ENCODE results near the gene DNAJA3. TPM values are rescaled to one million over a fixed set of nuclear protein-coding genes. Genes with fewer than 3 reads are reported as not detected.
A peak's percentile ranks its signal among the peaks of the same experiment; 100 is the strongest.

The DNAJA3 gene
- 10 to 100 TPM; 29.6 to 53.5 TPM for total RNA-seq
- polyA plus RNA-seq (ENCODE audit: insufficient read length in 6 of 6) = 10 to 100 TPM; 29.0 to 39.7 (median 35.6) TPM
- long read RNA-seq, donor 1, transcript DNAJA3-202 (11 exons, 2,591 nt) = major isoform, 5 of 7 reads
- long read RNA-seq, donor 1, partial matches to known transcripts = 0 of 7 reads
- long read RNA-seq, donor 1, other reads (novel, unspliced or antisense) = 0 of 7 reads
- long read RNA-seq, donor 2, partial matches to known transcripts = 0 of 5 reads
- long read RNA-seq, donor 2, other reads (novel, unspliced or antisense) = 0 of 5 reads
- long read RNA-seq, donor 3, partial matches to known transcripts = 27 of 44 reads
- long read RNA-seq, donor 3, other reads (novel, unspliced or antisense) = 10 of 44 reads
- long read RNA-seq, donor 4, partial matches to known transcripts = 0 of 8 reads
- long read RNA-seq, donor 4, other reads (novel, unspliced or antisense) = 1 of 8 reads
- long read RNA-seq, donor 5, transcript DNAJA3-202 (11 exons, 2,591 nt) = major isoform, 5 of 7 reads
- long read RNA-seq, donor 5, partial matches to known transcripts = 0 of 7 reads
- long read RNA-seq, donor 5, other reads (novel, unspliced or antisense) = 0 of 7 reads
- long read RNA-seq, donor 6, partial matches to known transcripts = 0 of 24 reads
- long read RNA-seq, donor 6, other reads (novel, unspliced or antisense) = 17 of 24 reads
- long read RNA-seq, donor 7, partial matches to known transcripts = 0 of 5 reads
- long read RNA-seq, donor 7, other reads (novel, unspliced or antisense) = 0 of 5 reads
- long read RNA-seq, donor 8, transcript DNAJA3-202 (11 exons, 2,591 nt) = major isoform, 11 of 59 reads
- long read RNA-seq, donor 8, partial matches to known transcripts = 19 of 59 reads
- long read RNA-seq, donor 8, other reads (novel, unspliced or antisense) = 23 of 59 reads
- long read RNA-seq, donor 9 = 0 reads
- long read RNA-seq, donor 10, transcript DNAJA3-208 (3 exons, 403 nt) = major isoform, 16 of 30 reads
- long read RNA-seq, donor 10, transcript DNAJA3-202 (11 exons, 2,591 nt) = minor isoform, 8 of 30 reads
- long read RNA-seq, donor 10, partial matches to known transcripts = 5 of 30 reads
- long read RNA-seq, donor 10, other reads (novel, unspliced or antisense) = 1 of 30 reads
- long read RNA-seq, donor 11 = 0 reads
- long read RNA-seq, donor 12, partial matches to known transcripts = 0 of 7 reads
- long read RNA-seq, donor 12, other reads (novel, unspliced or antisense) = 0 of 7 reads

GRCh38 chr16:4425378-4426020, at the start of gene DNAJA3:
DNAJA3 (plus strand) TSS chr16:4425868; CDS start chr16:4425882, 14 bp downstream.
- intact Hi-C loops (cut with DNase I) = no loop called here
- Histone ChIP-seq H3K9me3 (no peaks in the 10 kb centered on the region), H3K27me3 (no peaks in the 10 kb centered on the region), H3K4me1 (peaks cover 9 to 25% of the 10 kb centered on the region in 2 donors), H3K27ac (peak within 1 kb of the TSS; percentile 94 to 96), H3K36me3 (peaks cover 0 to 5% of the 10 kb centered on the region in 2 donors), H3K4me3 (peak within 1 kb of the TSS; percentile 84 to 97)
- peak; percentile 97 for ATAC-seq
- TF ChIP-seq CTCF (IDR thresholded peaks at IDR 0.05) = no peak
- DNase-seq = peak; percentile 91 to 98 (median 96)

- intact Hi-C loops (cut with DNase I) = no loop called here
- ATAC-seq = peak; percentile 63
- Histone ChIP-seq H3K27me3 (no peaks in the 10 kb centered on the region), H3K4me1 (peaks cover 45 to 79% of the 10 kb centered on the region in 2 donors), H3K27ac (peak overlapping the region; percentile 73 to 90), H3K9me3 (no peaks in the 10 kb centered on the region), H3K4me3 (no peak overlapping the region), H3K36me3 (peaks cover 0 to 40% of the 10 kb centered on the region in 2 donors)
- TF ChIP-seq CTCF (IDR thresholded peaks at IDR 0.05) = no peak
- peak; percentile 76 to 93 (median 90) for DNase-seq
These were observed 49.4 kb upstream of the DNAJA3 start for GRCh38 chr16:4376126-4376892.

- Histone ChIP-seq H3K9me3 (no peaks in the 10 kb centered on the region), H3K27ac (peak overlapping the region; percentile 73 to 90), H3K36me3 (peaks cover 0 to 48% of the 10 kb centered on the region in 2 donors), H3K4me3 (no peak overlapping the region), H3K27me3 (no peaks in the 10 kb centered on the region), H3K4me1 (peaks cover 43 to 72% of the 10 kb centered on the region in 2 donors)
- DNase-seq (no peak), ATAC-seq (no peak)
- no peak for TF ChIP-seq CTCF (IDR thresholded peaks at IDR 0.05)
- intact Hi-C loops (cut with DNase I) = no loop called here
These were observed 48.6 kb upstream of the DNAJA3 start for GRCh38 chr16:4376893-4377572.

GRCh38 chr16:4377573-4378154, 48.0 kb upstream of the DNAJA3 start:
- no peak for TF ChIP-seq CTCF (IDR thresholded peaks at IDR 0.05)
- DNase-seq (no peak), ATAC-seq (no peak)
- H3K27ac ChIP-seq = peak overlapping the region in 1 of 2 donors; percentile 73
- peaks cover 0 to 54% of the 10 kb centered on the region in 2 donors for H3K36me3 ChIP-seq
- intact Hi-C loops (cut with DNase I) = no loop called here
- H3K4me1 ChIP-seq = peaks cover 38 to 65% of the 10 kb centered on the region in 2 donors
- H3K27me3 ChIP-seq = no peaks in the 10 kb centered on the region
- H3K9me3 ChIP-seq = no peaks in the 10 kb centered on the region
- no peak overlapping the region for H3K4me3 ChIP-seq
